VCaP (cell line): ENCODE results near the gene ATP23.

Experiments used
- H3K27ac ChIP-seq: fragments of 450-650 bp; 2 replicates; pipeline ENCODE4 v1.5.1; 2017
- TF ChIP-seq, protein P1 (sequence below): fragments of 450-650 bp; conservative IDR thresholded peaks from 2 replicates; pipeline ENCODE4 v1.5.1; 2017; ENCODE audit warnings: mild to moderate bottlenecking, moderate library complexity

The ATP23 gene

DNA sequence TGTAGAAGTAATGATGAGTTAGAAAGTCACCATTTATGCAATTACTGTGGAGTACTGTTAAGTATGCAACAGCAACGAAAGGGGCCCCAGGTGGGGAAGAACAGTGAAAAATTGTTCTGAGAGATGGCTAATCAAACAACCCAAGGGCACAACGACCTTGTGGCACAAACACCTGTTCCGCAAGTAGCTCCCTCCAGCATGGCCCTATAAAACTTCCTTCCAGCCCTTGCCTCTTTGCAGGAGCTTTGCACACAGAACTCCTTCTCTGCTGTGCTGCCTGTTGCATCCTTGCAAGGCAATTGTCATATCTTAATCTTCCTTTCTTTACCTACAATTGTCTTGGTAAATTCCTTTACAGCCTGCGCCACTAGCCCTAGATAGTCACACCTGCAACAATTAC, 23.2 kb upstream of the ATP23 start:
- TF ChIP-seq, protein P1, sequence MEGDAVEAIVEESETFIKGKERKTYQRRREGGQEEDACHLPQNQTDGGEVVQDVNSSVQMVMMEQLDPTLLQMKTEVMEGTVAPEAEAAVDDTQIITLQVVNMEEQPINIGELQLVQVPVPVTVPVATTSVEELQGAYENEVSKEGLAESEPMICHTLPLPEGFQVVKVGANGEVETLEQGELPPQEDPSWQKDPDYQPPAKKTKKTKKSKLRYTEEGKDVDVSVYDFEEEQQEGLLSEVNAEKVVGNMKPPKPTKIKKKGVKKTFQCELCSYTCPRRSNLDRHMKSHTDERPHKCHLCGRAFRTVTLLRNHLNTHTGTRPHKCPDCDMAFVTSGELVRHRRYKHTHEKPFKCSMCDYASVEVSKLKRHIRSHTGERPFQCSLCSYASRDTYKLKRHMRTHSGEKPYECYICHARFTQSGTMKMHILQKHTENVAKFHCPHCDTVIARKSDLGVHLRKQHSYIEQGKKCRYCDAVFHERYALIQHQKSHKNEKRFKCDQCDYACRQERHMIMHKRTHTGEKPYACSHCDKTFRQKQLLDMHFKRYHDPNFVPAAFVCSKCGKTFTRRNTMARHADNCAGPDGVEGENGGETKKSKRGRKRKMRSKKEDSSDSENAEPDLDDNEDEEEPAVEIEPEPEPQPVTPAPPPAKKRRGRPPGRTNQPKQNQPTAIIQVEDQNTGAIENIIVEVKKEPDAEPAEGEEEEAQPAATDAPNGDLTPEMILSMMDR: no peak
- H3K27ac ChIP-seq: peak overlapping the region; percentile 66

DNA sequence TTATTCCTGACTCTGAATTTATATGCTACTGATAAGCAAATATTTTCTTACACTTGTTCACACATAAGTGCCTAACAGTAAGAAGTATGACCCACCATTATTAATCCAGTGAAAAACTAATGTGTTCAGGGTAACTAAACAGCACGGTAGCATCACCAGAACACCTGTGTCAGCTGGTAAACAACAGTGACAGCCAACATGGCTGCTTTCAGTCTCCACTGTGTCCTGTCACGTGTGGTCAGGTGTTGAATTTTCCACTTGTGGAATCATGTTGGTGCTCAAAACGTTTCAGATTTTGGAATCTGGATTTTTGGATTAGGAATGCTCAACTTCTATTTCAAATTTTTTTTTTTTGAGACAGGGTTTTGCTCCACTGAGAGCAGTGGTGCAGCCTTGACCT, 14.3 kb upstream of the ATP23 start:
- TF ChIP-seq, protein P1: no peak
- no peak overlapping the region for H3K27ac ChIP-seq

DNA sequence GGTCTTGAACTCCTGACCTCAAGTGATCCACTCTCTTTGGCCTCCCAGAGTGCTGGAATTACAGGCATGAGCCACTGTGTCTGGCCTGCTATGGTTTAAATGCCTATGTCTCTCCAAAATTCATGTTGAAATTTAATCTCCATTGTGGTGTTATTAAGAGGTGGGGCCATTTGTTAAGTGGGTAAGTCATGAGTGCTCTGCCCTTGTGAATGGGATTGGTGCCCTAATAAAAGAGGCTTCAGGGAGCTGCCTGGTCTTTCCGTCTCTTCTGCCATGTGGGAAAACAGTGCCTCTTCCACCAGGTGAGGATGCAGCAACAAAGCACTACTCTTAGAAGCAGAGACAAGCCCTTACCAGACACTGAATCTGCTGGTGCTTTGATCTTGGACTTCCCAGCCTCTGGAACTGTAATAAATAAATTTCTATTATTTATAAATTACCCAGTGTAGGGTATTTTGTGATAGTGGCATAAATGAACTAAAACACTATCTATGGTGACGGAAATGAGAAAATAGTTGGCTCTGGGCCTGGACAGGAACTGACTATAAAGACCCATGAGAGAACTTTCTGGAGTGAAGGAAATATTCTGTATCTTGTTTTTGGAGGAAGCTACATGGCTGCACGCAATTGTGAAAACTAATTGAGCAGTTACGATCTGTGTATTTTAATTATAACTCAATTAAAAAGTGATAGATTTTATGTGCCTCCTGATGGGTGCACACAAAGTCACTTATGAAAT, 12.1 kb upstream of the ATP23 start:
- TF ChIP-seq, protein P1: no peak
- H3K27ac ChIP-seq: no peak overlapping the region

DNA sequence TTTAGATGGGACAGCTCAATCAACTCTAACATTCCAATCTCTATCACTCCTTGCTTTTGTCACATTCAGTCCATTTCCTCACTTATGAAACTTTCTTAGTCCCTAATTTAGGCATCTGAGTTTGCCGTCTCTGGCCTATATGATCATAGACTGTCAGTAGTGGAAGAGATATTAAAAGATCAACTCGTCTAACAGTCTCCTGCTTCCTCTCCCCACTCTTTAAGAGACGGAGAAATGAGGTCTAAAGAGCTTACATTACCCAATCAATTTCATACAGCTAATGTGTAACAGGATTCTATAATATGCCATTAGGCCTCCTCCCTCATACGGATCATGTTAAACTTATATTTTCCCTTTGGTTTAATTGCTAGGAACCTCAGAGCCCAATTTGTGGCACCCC, 6.5 kb upstream of the ATP23 start:
- TF ChIP-seq, protein P1: no peak
- H3K27ac ChIP-seq: no peak overlapping the region

DNA sequence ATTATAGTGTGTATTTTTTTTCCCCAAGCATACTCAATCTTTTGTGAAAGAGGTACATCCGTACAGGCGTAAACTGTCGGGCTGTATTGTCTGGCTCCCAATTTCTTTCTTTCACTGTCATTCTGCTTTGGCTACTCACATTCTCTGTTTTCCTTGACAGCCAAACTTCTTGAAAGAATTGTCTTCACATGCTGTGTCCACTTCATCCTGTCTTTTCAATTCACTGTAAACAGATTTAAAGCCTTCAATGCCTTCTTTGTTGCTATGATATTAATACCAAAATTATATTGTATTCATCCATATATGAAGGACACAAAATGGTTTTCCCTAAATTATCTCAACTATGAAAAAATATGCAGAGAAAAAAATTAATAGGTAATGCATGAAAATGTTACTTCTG, 6.0 kb upstream of the ATP23 start:
- no peak overlapping the region; the same call in 1 of the 2 replicates for H3K27ac ChIP-seq
- TF ChIP-seq, protein P1: no peak

DNA sequence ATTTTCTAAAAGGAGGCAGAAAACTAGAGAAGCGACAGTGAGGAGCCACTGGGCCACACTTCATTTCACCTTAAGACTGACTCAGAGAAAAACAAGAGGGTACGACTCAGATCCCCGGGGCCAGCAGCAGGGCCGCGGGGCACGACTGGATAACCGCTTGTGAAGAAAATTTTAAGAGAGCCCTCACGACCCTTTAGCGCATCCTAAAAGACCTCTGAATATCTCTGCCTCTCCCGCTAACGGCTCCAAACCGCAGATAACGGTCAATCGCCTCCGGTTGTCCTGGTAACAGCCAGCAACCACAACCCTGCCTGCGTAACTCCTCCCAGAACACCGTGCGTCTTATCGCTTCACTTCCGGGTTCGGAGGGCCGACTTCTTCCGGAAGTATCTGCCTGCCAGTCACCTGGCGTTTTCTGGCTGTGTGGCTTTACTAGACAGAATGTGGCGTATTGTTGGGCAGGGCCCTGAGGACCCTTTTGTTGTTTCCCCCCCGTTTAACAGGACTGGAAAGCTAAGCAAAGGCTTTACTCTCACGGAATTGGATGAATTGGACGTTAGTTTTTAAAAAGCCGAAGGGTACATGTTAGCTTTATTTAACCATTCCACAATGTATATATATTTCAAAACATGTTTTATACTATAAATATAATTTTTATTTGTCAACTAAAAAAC, 5.4 kb upstream of the ATP23 start:
- TF ChIP-seq, protein P1: no peak

DNA sequence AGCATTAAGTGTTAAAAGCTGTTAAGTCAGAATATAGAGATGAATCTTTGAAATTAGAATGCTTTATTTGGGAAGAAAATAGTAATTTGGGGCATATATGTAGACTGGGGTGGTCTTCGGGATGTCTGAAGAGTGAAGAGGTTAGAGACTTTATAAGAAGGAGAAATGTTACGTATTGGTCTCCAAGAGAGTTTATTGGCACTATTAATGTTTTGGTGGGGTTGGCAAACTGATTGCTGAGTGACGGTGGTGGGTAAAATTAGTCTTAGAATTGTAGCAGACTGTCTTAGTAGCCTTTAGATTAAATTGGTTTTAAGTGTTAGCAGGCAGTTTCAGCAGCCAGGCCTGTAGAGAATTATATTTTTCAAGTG, 4.9 kb upstream of the ATP23 start:
- TF ChIP-seq, protein P1: no peak
- H3K27ac ChIP-seq: peak overlapping the region; percentile 73

More for the DNA sequence above, 5.4 kb upstream of the ATP23 start:
- H3K27ac ChIP-seq: peak overlapping the region; percentile 73
